Measurements from ENCODE around the gene ZNF552.
A peak's percentile ranks its signal among the peaks of the same experiment; 100 is the strongest.

ZNF552 gene

DNA sequence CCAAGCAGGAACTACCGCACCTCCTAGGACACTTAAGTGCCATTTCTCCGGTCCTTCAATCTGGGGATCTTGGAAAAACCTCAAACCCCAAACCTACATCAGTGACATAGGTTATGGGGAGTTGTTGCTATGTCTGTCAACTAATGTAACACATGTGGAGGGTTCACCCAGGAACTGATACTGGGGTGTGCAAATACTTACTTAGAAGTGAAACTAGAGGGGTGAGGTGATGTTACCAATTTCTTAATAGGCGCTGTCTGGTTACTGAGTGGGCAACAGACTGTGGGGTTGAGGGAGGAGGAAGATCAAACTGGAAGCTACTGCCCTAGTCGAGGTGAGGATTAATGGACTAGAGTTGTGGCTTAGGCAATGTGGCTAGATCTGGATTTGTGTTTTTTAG lies 43.3 kb downstream of the ZNF552 start:
- DNase-seq = no peak

DNA sequence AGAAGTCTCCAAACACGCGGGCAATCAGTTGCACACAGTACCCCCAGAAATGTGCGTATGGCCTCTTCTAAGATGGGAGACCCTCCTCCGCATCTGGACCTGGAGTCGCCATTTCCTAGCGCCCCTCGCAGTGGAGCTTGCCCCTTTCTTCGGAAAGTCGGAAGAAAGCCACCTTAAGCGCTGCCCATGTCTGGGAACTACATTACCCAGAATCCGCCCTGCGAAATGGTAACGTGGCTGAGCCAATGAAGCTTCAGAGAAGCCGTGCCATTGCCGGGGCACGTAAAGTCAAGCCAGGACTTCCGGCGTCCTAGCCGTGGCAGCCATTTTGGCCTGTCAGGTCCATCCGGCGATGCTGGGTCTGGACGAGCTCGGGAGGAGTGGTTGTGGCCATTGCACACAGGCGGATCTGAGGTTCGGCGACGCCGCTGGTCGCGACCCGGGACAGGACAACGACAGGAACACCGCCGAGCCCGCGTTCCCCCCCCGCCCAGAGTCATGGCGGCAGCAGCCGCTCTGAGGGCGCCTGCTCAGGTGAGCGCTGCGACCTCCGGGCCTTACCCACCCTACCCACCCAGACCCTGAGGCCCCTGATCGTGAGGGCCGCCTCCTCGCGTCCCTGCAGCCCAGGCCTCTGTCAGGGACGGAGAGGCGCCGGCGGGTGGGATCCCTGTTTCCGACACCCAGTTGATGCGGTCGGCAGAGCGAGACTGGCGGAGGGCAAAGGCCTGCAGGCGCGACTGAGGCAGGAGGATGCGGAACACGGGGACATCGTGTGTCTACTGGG lies 45.2 kb downstream of the ZNF552 start, which contains the start of gene ZNF586:
TSS of gene ZNF586 (plus strand) at position 332 of the 787 bp plus-strand sequence. CDS start at position 499, 167 bp downstream.
- no peak for DNase-seq

DNA sequence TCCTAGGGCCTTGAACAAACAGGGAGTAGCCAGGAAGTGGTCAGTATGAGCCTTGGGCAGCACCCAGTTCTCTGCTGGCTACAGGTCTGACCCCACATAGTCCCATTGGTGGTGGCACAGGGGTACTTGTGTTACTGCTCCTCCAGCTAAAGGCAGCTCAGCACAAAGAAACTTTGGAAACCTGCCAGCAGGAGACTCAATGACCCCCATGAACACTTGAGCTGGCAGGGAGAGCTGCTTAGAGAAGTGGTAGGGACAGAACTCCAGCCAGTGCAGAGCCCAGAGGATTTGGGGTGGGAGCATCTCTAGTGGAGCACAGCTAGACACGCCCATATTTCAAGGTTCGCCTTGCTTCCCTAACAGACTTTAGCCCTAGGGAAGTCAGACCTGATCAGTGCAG lies 55.6 kb downstream of the ZNF552 start:
- peak; percentile 7 for DNase-seq

DNA sequence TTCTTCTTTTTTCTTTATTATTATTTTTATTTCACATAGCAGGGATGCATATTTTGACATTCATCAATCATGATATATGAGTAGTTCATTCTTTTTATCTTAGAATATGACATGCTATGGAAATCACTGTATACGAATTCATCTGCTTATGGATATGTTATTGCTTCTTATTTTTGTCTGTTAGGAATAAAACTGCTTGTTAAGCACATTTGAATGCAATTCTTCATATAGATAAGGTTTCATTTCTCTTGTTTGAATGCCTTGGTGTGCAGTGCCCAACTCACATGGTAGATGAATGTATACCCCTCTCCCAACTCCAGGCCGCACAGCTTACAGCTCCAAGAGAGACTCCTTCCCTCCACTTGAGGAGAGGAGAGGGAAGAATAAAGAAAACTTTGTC lies 56.8 kb downstream of the ZNF552 start:
- no peak for DNase-seq

Data from NCI-H69 (cell line).